HG02798 (cell line): ENCODE measurements around the gene SLC9A9.

Experiments used
- ATAC-seq: cut with Tn5 transposase; IDR thresholded peaks from one replicate; pipeline ENCODE4 v1.9.1; 2021; ENCODE audit warnings: mild to moderate bottlenecking; ENCODE audit not compliant: unreplicated experiment, poor library complexity

SLC9A9 gene

DNA sequence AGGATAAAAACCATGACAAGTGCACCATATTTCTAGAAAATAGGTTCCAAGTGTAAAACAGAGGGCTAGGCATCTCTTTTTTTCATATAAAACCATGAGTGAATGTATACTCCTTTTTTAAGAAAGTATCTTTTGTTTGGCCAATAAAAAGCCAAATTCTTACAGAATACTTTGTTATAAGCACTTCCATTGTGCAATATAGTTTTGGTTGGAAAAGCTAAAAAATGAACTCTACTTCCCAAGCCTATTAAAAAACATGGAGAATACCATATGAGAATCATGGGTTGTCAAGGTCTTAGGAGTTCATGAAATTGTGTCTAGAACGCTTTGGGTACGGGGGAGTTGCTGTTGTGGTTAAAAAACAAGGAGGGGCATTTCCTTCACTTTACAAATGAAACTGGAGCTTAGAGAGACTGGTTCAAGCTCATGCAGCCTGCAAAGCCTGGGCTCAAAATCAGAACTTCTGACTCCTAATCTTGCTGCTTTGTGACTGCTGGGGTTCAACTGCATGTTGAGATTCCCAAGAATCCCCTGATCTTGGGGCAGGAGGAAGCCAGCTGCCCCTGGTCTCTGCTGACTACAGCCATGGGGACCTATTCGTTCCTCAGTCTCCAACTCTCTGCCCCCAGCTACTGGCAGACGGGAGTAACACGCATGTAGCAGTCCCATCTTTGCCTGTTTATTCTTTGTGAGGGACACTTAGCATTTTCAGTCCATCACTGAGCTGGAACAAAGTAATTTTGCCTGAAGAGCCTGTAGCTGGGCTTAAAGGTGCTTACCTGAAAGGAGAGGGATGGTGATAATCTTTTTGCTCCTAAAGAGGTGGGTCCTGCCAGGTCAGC is 499.6 kb downstream of the SLC9A9 start:
- no peak for ATAC-seq

DNA sequence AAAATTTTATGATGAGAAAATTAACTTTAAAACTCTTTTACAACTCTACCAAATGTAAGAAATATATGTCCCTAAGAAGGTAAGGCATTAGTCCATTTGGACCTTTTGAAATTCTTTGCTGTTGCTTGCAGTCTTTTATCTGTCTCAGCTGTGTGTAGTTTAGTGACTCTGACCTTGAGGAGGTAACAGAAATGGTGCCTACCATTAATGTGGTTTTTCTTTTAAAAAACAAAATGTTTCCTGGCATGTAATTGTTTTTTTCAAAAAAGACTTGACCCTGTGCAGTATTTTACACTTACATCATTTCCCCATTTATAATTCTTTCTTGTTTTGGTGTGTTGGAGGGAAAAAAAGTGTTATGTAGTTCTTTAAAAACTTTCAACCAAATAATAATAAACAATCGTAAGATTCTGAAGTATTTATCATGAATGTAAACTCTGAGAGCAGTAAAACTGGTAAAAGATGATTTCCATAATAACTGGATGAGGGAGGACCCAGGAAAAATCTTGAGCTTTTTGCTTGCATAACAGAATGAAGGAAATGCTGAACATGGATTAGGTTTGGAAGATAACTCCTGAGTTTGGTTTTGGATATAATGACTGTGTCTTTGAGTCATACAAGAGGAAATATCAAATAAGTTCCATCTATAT is 503.6 kb downstream of the SLC9A9 start:
- ATAC-seq: no peak

DNA sequence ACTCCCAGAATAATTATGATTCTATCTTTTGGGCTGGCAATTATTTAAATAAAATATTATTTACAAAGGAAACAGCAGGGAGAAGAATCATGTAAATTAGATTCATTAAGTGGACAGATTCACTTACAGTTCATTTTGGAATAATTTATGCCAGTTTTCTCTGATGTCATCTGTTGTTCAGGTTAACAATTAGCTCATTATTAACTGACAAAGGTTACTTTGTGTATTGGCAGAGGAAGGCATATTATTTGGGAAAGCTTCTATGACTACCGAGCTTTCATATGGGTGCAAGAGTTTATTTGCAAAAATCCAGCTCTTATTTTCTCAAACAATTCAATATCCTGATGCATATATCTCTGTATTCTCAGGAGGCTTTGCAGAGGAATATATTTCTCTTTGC is 504.3 kb downstream of the SLC9A9 start:
- ATAC-seq: no peak

DNA sequence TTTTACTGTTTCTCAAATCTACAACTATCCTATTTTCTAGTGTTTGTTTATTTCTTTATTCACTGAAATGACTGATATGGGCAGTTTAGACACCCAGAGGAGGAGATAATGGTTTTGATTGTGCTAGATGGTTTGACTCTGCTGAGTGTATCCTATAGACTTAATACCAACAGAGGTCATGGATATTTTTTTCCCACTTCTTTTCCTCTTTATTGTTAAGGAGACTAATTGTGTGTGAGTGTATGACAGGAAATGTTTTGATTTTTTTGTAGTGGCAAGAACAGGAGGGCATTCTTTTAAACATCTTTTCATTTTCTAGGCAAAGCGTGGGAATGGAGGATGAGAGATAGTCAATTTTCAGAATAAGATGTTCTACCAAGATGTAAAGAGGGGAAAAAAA is 505.2 kb downstream of the SLC9A9 start:
- no peak for ATAC-seq

DNA sequence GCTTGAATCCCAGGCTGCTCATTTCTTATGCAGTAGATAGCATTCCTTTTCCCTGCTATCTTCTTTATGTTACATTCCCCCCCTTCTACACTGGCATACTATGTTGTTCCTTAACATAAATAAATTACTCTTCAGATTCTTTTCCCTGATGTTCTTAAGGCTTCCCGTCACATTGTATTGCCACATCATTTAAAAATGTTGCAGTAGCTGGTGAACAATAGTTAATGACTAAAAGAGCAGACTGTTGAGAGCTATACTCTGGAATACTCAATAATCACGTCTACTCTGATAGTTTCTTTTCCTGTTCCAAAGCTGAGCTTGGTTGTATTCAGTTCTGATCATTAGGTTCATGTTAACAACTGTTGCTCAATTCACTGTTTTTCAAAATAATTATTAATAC is 508.8 kb downstream of the SLC9A9 start:
- ATAC-seq: no peak

DNA sequence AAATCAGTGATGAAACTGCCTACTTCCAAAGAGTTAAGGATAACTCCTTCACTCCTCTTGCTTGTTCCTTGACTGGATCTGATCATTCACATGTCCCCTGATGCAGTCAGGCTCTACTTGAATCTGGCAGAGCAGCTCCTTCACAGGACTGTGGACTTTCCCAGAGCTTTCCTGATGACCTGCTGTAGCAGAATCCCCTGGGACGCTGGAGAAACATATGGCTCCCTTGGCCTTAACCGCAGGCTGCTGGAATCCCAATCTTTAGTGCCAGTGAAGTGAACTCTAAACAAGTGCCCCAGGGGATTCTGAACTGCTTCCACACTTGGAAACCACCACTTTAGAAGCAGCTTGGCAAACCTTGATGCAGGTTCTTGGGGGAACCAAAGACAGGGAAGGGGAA is 510.9 kb downstream of the SLC9A9 start:
- no peak for ATAC-seq

DNA sequence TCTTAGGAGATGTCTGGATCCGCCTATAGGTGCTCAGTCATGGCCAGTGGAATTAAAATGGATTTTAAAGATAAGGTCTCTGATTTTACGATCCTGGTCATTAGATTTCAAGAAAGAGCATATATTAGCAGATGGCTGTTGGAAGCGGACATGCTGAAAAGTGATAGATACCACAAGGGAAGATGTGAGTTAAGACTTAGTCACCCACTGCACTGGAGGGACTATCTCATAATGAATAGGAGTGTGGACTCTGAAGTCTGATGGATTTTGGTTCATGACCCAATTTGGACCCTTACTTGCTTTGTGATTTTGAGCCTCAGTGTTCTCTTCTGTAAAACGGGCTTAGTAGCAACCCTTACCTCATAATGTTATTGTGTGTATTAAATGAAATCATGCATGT is 514.0 kb downstream of the SLC9A9 start:
- no peak for ATAC-seq

DNA sequence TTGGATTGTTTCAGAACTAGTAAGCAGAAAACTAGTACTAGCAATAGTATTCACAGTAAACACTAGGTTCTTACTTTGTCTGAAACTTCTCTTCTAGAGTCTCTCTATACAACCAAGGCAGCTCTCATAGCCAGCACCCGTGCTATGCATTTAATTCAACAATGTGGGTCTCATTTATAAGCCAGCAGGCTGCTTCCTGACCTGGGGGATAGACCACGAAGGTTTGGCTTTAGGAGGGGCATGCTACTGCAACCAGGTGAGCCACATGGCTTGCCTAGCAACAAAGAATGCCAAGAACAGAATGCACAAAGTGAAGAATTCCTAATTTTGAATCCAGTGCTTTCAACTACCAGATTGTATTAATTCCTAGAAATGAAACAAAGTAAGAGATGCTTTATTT is 514.9 kb downstream of the SLC9A9 start:
- no peak for ATAC-seq

DNA sequence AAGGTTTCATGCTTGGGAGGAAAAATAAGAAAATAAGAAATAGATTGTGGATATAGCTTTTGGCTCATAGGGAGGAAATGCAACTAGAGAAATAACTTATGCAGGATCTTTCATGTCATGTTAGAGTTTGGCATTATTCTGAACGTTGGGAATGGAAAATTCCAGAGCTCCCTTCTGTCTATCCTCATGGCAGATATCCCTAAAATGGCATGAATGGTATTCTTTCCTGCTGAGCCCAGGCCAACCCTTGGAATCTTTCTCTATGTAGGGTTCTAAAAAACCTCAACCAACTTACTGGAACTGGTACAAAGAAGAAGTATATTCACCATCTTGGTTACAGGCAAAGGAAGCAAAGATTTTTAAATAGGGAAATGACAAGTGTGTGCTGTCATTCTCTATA is 516.2 kb downstream of the SLC9A9 start:
- ATAC-seq: no peak

DNA sequence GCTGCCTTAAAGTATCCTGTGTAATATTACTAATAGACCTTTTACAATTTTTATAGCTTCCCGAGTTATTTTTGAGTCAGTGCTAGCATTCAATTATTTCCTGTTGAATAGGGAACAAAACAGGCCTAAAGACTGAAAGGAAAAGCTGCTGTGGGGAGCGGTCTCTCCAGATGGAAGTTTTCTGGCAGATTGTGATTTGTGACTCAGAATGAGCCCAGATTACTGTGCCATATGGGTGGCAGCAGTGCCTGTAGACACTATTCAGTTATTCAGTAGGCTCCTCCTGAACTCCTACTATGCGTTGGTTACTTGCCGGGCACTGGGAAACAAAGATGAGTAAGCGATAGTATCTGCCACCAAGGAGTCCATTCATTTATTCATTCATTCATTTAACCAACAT is 516.9 kb downstream of the SLC9A9 start:
- no peak for ATAC-seq

DNA sequence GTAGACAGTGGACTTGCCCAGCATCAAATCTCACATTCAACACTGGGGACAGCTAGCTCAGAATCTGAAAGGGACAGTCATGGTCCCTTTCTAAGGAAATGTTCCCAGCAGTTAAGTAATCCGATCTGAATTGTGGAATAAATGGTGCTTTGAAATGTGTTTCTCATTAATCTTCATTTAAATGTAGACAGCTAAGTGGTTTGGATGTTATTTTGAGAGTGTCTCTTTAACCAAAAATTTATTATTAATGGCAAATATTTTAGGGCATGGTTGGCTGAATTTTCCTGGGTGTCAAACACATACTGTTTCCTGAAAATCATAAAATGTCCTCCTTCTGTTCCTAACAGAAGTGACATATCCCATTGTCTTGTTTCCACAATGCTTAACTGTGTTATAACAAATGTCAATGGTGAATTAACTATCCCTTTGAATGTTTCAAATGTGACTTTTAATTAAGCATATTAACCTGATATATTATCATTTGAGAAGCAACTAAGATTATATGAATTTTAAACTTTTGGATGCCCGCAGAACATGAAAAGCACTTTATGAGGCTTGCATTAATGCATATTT is 517.9 kb downstream of the SLC9A9 start:
- no peak for ATAC-seq

DNA sequence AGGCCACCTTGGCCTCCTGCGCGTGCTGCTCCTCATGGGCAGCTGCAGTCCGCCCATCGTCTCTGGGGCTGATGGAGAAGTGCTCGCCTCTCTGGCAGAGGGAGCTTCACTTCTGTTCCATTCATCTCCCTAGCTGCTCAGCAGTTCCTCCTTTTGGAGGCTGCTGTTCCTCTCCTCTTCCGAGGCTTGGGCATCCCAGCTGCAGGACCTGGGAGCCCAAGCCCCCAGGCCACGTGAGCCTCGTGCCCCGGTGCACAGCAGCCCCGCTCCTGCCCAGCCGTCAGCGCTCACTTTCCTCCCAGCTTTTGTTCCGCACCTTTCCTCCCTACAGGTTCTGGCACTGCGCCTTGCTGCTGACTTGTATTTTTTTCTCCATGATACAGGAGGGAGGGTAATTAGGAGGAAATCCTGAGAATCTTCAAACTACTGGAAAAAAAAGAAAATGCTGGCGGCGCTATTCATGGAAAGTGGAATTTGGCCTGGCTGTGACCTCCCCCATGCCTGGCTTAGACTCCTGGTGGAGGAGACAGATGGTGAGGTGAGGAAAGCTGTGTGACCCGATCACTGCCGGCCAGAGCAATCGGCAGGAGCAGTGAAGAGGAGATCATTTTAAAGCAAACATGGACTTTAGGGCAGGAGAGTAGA is 518.6 kb downstream of the SLC9A9 start:
- ATAC-seq: no peak

DNA sequence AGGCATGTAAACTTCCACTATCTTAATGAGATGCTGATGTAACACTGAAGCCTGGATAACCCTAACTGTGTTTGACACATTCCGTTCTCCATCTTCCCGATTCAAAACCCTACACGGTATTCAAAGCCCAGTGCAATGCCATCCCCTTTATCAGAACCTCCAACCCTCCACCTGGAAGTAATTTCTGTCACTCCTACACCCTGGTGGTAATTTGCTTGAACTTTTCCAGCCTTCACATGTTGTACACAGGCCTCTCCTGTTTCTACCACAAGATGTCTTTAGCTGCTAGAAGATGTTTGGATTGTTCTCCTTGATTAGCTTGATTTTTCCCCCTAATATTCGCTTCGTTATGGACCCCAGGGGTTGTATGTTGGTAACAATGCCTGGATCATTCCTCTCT is 519.8 kb downstream of the SLC9A9 start:
- ATAC-seq: no peak

DNA sequence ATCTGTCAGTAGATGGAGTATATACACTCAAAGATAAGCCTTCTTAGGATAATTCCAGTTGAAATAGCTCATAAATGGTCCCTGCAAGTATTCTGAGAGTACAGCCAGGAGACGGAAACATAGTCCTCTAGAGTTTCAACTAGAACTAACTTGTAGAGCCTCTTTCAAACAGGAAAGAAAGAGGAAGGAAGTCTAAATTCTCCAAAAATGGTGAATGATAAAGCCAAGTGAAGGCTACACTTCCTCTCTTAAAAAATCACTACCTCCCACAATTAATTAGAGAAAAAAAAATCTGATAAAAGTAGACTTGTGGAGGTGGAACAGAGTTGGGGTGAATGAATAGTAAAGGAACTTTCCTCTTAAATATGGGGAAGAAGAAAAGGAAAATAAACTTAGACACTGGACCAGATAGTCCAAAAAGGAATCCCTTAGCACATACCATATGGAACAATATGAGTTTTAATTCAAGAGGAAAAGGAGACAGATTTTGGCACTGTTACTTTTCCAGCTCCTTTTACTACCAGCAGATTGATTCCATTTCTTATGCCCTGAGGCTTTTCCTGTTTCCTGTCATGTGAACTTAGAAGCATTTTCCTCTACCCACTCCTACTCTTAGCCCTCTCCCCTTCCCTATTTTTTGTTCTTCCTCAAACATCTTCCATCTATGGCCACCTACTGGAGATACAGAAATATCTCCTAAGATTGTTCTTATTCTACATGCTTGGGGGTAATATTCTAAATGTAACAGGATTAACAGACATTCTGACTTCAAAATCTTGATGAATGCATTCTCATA is 521.1 kb downstream of the SLC9A9 start:
- no peak for ATAC-seq

DNA sequence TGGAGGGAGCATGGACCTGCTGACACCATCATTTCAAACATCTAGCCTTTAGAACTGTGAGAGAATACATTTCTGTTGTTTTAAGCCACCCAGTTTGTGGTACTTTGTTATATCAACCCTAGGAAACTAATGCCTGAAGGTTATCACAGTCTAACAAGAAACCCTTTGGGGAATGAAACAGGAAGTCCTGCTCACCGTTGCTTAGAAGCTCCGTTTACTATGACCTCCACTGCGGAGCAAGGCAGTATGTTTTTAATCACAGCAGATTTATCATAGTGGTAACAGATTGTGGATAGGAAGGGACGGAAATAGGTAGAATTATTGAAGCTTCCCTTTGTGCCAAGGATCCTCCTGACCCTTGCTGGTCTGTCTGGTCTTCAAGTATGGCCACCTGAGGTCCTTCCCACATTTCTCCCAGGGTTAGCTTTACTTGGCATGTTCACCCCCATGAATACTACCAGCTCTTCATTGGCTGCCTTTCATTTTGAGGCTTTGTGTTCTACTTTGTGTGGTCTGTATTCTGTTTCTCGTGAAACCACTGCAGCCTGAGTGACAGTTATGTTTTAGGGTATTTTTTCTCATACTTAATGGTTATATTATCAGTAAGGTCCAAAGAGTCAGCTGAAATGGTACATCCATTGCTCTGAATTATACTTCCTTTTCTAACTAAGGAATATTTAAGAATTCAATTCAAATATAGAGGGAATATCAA is 527.1 kb downstream of the SLC9A9 start:
- ATAC-seq: no peak

DNA sequence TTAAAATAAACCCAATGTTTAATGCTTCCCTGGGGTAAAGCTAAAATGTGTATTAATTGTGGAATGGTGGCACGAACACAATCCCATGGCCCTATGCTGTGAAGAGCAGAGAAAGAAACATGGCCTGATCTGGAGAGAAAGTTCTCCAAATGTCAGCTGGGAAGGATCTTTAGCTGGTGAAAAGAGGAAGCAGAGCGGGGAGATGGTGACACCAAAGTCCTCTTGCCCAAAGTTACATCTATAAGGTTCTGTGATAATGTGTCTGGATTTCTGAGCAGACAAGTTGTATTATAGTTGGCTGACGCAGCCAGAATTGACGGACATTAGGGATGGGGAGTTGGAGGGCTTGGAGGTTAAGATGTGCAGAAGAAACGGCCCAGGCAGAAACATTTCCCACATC is 532.5 kb downstream of the SLC9A9 start:
- no peak for ATAC-seq

DNA sequence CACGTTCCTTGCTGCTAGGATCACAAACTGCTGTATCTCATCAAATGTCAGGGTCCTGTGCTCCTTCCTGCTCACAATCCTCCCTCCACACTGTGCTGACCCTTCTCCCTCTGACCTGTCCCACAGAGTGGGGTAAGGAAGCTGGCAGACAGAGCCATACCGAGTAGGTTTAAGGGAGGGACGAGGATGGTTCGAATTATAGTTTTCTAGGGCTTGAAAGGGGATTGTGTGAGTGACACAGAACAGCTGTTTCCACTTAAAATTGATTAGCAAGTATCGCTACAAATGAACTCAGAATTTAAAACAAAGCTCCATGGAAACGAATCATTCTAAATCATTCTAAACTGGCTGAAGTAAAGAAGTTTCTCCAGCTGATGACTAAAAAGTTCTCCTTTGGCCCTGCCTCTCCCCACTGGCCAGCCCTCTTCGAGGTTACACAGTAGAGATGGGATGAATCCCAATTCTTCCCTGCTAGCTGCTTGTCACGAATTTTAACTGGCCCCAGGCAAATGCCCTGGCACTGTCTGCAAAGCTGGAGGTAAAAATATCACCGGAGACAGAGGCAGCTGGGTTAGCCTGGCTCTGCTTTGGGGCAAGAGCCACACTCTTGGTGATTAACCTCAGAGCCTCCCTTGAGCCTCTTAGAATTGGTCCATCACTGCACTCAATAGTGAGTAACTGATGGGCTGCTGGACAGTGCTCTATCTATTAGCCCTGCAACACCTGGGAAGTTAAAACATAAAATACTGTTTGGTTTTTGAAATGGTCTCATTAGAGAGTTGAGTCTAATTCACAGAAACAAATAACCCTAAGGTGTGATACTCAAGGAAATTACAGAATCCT is 533.8 kb downstream of the SLC9A9 start:
- ATAC-seq: no peak

DNA sequence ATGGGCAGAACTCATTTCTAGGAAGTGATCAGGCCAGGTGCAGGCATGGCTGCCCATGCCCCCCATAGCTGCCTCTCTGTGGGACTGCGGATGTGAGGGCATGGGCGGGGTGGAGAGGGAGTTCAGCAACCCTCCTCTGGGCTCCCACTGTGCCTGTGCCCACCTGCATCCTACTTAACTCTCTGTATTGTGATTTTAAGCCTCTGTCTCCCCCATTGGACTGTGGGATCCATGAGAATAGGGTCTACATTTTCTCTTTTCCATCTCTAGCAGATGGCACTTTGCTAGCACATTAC is 534.4 kb downstream of the SLC9A9 start:
- ATAC-seq: no peak
